ENCODE data around the gene IRF2BP2.

DNA sequence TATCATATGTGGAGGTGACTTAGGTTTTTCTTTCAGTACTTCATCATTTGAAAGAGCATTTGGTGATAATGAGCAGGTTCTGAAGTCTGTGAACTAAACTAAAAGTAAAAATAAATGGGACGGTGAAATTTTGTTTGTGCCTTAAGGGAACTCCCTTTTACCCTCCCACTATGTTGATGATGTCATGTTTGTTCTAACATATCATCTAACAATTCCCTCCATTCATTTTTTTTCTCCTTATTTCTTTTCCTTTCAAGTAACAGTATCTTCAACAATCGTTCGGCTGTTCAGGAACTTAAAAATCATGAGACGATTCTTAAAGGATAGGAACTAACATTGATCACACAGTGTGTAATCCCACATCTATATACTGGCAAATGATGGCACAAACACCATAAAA is 30.0 kb upstream of the IRF2BP2 start:
- TF ChIP-seq EZH2phosphoT487 (IDR thresholded peaks at IDR 0.05; ENCODE audit: borderline replicate concordance, low read length) (no peak), EZH2 (IDR thresholded peaks at IDR 0.05; ENCODE audit: low read length, unreplicated experiment) (no peak)
- TF ChIP-seq, protein P1, sequence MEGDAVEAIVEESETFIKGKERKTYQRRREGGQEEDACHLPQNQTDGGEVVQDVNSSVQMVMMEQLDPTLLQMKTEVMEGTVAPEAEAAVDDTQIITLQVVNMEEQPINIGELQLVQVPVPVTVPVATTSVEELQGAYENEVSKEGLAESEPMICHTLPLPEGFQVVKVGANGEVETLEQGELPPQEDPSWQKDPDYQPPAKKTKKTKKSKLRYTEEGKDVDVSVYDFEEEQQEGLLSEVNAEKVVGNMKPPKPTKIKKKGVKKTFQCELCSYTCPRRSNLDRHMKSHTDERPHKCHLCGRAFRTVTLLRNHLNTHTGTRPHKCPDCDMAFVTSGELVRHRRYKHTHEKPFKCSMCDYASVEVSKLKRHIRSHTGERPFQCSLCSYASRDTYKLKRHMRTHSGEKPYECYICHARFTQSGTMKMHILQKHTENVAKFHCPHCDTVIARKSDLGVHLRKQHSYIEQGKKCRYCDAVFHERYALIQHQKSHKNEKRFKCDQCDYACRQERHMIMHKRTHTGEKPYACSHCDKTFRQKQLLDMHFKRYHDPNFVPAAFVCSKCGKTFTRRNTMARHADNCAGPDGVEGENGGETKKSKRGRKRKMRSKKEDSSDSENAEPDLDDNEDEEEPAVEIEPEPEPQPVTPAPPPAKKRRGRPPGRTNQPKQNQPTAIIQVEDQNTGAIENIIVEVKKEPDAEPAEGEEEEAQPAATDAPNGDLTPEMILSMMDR (conservative IDR thresholded peaks at IDR 0.05; ENCODE audit: low read depth, low read length) = no peak

All from PC-3 (cell line).